Activated gamma-delta T cell (primary cell): ENCODE data around the gene PSMB2.

Experiments used
- DNase-seq: peaks from one replicate; lab custom pipeline; 2025; lab: John Stamatoyannopoulos, UW

The PSMB2 gene

GRCh38 chr1:35572296-35572695 is 69.0 kb downstream of the PSMB2 start:
- no peak for DNase-seq

GRCh38 chr1:35571263-35571662 is 70.1 kb downstream of the PSMB2 start:
- no peak for DNase-seq

- no peak for DNase-seq
These were observed 70.7 kb downstream of the PSMB2 start for GRCh38 chr1:35570589-35571137.

- DNase-seq: no peak
These were observed 71.4 kb downstream of the PSMB2 start for GRCh38 chr1:35569936-35570335.

GRCh38 chr1:35568975-35569395 is 72.3 kb downstream of the PSMB2 start:
- no peak for DNase-seq

GRCh38 chr1:35567947-35568558 is 73.3 kb downstream of the PSMB2 start:
- DNase-seq: no peak

- no peak for DNase-seq
These were observed 75.6 kb downstream of the PSMB2 start for GRCh38 chr1:35565742-35566133.

- no peak for DNase-seq
These were observed 76.2 kb downstream of the PSMB2 start for GRCh38 chr1:35564884-35565741.

- no peak for DNase-seq
These were observed 77.1 kb downstream of the PSMB2 start for GRCh38 chr1:35564037-35564883.

- DNase-seq: no peak
These were observed 78.2 kb downstream of the PSMB2 start for GRCh38 chr1:35563166-35563565.

- no peak for DNase-seq
These were observed 79.2 kb downstream of the PSMB2 start for GRCh38 chr1:35561972-35562680.

- DNase-seq: no peak
These were observed 79.9 kb downstream of the PSMB2 start for GRCh38 chr1:35561297-35561971.

GRCh38 chr1:35560256-35561225 is 80.8 kb downstream of the PSMB2 start:
- no peak for DNase-seq

- DNase-seq: no peak
These were observed 81.9 kb downstream of the PSMB2 start for GRCh38 chr1:35559317-35559944.

- DNase-seq: no peak
These were observed 82.7 kb downstream of the PSMB2 start for GRCh38 chr1:35558374-35559316.

GRCh38 chr1:35557611-35558373 is 83.5 kb downstream of the PSMB2 start, which contains the start of gene NCDN:
Gene NCDN (plus strand): TSS chr1:35557799. CDS start chr1:35558191, 392 bp downstream.
- peak; percentile 90 for DNase-seq

GRCh38 chr1:35557118-35557610 is 84.2 kb downstream of the PSMB2 start, which contains the start of gene KIAA0319L:
Gene KIAA0319L (minus strand): TSS chr1:35557403. CDS start chr1:35554491, 2,912 bp downstream.
- peak; percentile 64 for DNase-seq
